OCI-LY7 (cell line): ENCODE measurements around the gene BBOF1. TPM values are rescaled to one million over a fixed set of nuclear protein-coding genes. Genes with fewer than 3 reads are reported as not detected.

Source experiments
- BruUV-seq: library from RNA; stranded (reverse); fragments of 400-500 nt; replicated peaks from 2 replicates; lab custom pipeline; 2021; lab: Mats Ljungman, UMichigan
- CTCF ChIA-PET: fragments of 300-600 bp; sonication (Branson Sonifier 250); formaldehyde crosslinking; loops from one replicate; lab custom pipeline; 2022; ENCODE audit warnings: antibody characterized with exemption; ENCODE audit not compliant: unreplicated experiment; lab: Charles Lee
- POLR2A ChIA-PET: fragments of 300-600 bp; sonication (Branson Sonifier 250); formaldehyde crosslinking; loops from one replicate; lab custom pipeline; 2022; ENCODE audit warnings: antibody characterized with exemption; lab: Charles Lee
- DNase-seq: peaks from one replicate; pipeline ENCODE4 v3.0.0-alpha.2; 2015; ENCODE audit warnings: low spot score
- H2AFZ ChIP-seq: fragments of 200-600 bp; sonication (generic), shearing (Covaris generic); 2 replicates; pipeline ENCODE4 v1.6.1; 2014; ENCODE audit warnings: mild to moderate bottlenecking, antibody characterized with exemption, low read length, moderate library complexity
- H3K27ac ChIP-seq: fragments of 200-600 bp; sonication (generic); 2 replicates; pipeline ENCODE4 v1.5.1; 2014; ENCODE audit warnings: mixed run types, low read depth, mild to moderate bottlenecking, moderate library complexity, low read length, inconsistent platforms; ENCODE audit not compliant: poor library complexity, severe bottlenecking
- H3K36me3 ChIP-seq: fragments of 200-600 bp; sonication (generic); 2 replicates; pipeline ENCODE4 v1.6.1; 2014; ENCODE audit warnings: mild to moderate bottlenecking, antibody characterized with exemption, low read length, moderate library complexity, mixed read lengths; ENCODE audit not compliant: insufficient read depth
- H3K4me1 ChIP-seq: fragments of 200-600 bp; sonication (generic); 2 replicates; pipeline ENCODE4 v1.5.1; 2014; ENCODE audit warnings: mild to moderate bottlenecking, low read length; ENCODE audit not compliant: insufficient read depth, poor library complexity, severe bottlenecking
- H3K4me2 ChIP-seq: fragments of 200-600 bp; sonication (generic); 2 replicates; pipeline ENCODE4 v1.6.1; 2014; ENCODE audit warnings: mild to moderate bottlenecking, low read length
- H3K4me3 ChIP-seq: fragments of 200-600 bp; sonication (generic); 2 replicates; pipeline ENCODE4 v1.5.1; 2014; ENCODE audit warnings: mild to moderate bottlenecking, low read depth, low read length; ENCODE audit not compliant: poor library complexity, severe bottlenecking
- H3K79me2 ChIP-seq: fragments of 200-600 bp; sonication (generic); 2 replicates; pipeline ENCODE4 v1.6.1; 2016; ENCODE audit warnings: low read depth, mild to moderate bottlenecking, low read length, moderate library complexity, mixed read lengths; ENCODE audit not compliant: insufficient read depth
- H3K9me2 ChIP-seq: fragments of 200-600 bp; sonication (generic); 2 replicates; pipeline ENCODE4 v1.6.1; 2016; ENCODE audit warnings: mild to moderate bottlenecking, low read length, mixed read lengths; ENCODE audit not compliant: insufficient read depth
- H3K9me3 ChIP-seq: fragments of 200-600 bp; sonication (generic); 2 replicates; pipeline ENCODE4 v1.6.1; 2014; ENCODE audit warnings: mild to moderate bottlenecking, mixed run types, low read length, mixed read lengths
- H4K20me1 ChIP-seq: fragments of 200-600 bp; sonication (generic); 2 replicates; pipeline ENCODE4 v1.6.1; 2014; ENCODE audit warnings: mild to moderate bottlenecking, antibody characterized with exemption, low read length, moderate library complexity, mixed read lengths; ENCODE audit not compliant: insufficient read depth
- EZH2phosphoT487 ChIP-seq: fragments of 200-600 bp; sonication (generic); IDR thresholded peaks from 2 replicates; pipeline ENCODE4 v1.6.1; 2018; ENCODE audit warnings: low read depth, borderline replicate concordance, mild to moderate bottlenecking, mixed run types, antibody characterized with exemption, low read length, moderate library complexity, mixed read lengths
- intact Hi-C: fragments of 100-400 bp; cut with micrococcal nuclease; formaldehyde crosslinking; loops from one replicate; pipeline ENCODE4 v1.10.0; 2022; ENCODE audit not compliant: unreplicated experiment
- total RNA-seq, 2 experiments: library from RNA; depleted of rRNA in 1 of 2; stranded (reverse); fragments of >200 nt in 1 of 2; shearing (Covaris generic) in 1 of 2; gene quantifications; 2 replicates each; pipeline ENCODE4 v1.2.3, GENCODE V29; 2014 to 2022
- TF ChIP-seq, protein P1 (sequence below): fragments of 200-600 bp; sonication (generic); conservative IDR thresholded peaks from 2 replicates; pipeline ENCODE4 v1.5.1; 2014; ENCODE audit warnings: mild to moderate bottlenecking, antibody characterized with exemption, low read length, moderate library complexity, mixed read lengths

Gene BBOF1
- total RNA-seq, 2 experiments from 2014 or later: 1.7 to 3.2 TPM

- Histone ChIP-seq H3K4me2 (peak overlapping the region; percentile 96), H3K4me1 (peaks cover 23% of the 10 kb centered on the region), H3K9me3 (no peaks in the 10 kb centered on the region), H3K4me3 (peak overlapping the region; percentile 79), H3K36me3 (no peaks in the 10 kb centered on the region), H3K27ac (no peak overlapping the region), H3K9me2 (no peaks in the 10 kb centered on the region), H3K79me2 (peaks cover 20% of the 10 kb centered on the region), H4K20me1 (no peaks in the 10 kb centered on the region), H2AFZ (peak overlapping the region; percentile 74; the same call in 1 of the 2 replicates)
- no peak for DNase-seq
- TF ChIP-seq EZH2phosphoT487: no peak
- TF ChIP-seq, protein P1, sequence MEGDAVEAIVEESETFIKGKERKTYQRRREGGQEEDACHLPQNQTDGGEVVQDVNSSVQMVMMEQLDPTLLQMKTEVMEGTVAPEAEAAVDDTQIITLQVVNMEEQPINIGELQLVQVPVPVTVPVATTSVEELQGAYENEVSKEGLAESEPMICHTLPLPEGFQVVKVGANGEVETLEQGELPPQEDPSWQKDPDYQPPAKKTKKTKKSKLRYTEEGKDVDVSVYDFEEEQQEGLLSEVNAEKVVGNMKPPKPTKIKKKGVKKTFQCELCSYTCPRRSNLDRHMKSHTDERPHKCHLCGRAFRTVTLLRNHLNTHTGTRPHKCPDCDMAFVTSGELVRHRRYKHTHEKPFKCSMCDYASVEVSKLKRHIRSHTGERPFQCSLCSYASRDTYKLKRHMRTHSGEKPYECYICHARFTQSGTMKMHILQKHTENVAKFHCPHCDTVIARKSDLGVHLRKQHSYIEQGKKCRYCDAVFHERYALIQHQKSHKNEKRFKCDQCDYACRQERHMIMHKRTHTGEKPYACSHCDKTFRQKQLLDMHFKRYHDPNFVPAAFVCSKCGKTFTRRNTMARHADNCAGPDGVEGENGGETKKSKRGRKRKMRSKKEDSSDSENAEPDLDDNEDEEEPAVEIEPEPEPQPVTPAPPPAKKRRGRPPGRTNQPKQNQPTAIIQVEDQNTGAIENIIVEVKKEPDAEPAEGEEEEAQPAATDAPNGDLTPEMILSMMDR: no peak
- ChIA-PET POLR2A (interaction anchor here (1.1 kb wide), 1 partner anchor 22 kb away, joined by 4 read pairs; no protein-coding TSS in a partner anchor), CTCF (interaction anchor here (0.6 kb wide), 1 partner anchor 198 kb away, joined by 3 read pairs; no protein-coding TSS in a partner anchor)
- BruUV-seq: no TSS peak
- intact Hi-C loops: no loop called here
Observed at GRCh38 chr14:74083161-74083560, 64.0 kb downstream of the BBOF1 start.

DNA sequence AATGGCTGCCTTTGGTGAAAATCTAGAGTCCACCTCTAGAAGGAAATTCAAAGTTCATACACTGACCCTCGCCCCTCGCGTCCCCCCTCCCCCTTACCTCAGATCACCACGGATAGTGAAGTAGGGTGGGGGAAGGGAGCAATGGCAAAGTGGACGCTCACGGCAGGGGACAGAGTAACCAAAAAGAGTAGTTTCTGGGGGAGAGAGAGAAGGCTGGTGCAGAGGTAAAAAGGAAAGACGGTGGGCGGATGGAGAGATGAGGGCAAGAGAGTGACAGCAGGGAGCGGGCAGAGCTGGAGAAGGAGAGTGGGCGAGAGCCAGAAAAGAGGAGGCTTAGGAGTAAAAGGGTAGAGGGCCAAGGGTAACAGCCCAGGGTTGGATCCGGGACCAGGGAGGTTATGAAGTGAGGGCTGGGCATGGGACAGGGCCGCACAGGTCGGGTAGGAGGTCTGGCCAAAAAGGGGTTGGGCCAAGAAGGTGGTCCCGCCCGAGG lies 64.7 kb downstream of the BBOF1 start:
- H3K4me1 ChIP-seq: peaks cover 23% of the 10 kb centered on the region
- peaks cover 24% of the 10 kb centered on the region for H3K79me2 ChIP-seq
- no peak for TF ChIP-seq EZH2phosphoT487
- TF ChIP-seq, protein P1: no peak; the same call in 1 of the 2 replicates
- H3K27ac ChIP-seq: no peak overlapping the region
- intact Hi-C loops: loop anchor here (2.0 kb wide), 1 partner anchor 65 kb away; the partner anchor contains the start of genes BBOF1 and ENTPD5
- ChIA-PET CTCF (interaction anchor here (0.6 kb wide), 1 partner anchor 197 kb away, joined by 3 read pairs; no protein-coding TSS in a partner anchor), POLR2A (interaction anchor here (0.6 to 1.1 kb wide), 3 partner anchors 23 to 60 kb away, joined by 3 to 4 read pairs (median 3); no protein-coding TSS in a partner anchor)
- no peaks in the 10 kb centered on the region for H3K36me3 ChIP-seq
- H2AFZ ChIP-seq: peak overlapping the region; percentile 74
- peak overlapping the region; percentile 79 for H3K4me3 ChIP-seq
- no TSS peak for BruUV-seq
- peak; percentile 4 for DNase-seq
- no peaks in the 10 kb centered on the region for H3K9me3 ChIP-seq
- no peaks in the 10 kb centered on the region for H3K9me2 ChIP-seq
- no peaks in the 10 kb centered on the region for H4K20me1 ChIP-seq
- peak overlapping the region; percentile 96 for H3K4me2 ChIP-seq
